Measurements from ENCODE around the gene TRIM41. TPM values are rescaled to one million over a fixed set of nuclear protein-coding genes. Genes with fewer than 3 reads are reported as not detected.

Gene TRIM41
- total and polyA plus RNA-seq, 9 of the 15 experiments (the other 6 are each of a cell fraction or from before 2014, with no cell fraction given), result 1.8 to 47.6 (median 20.9) TPM

- TF ChIP-seq BRF1 (IDR thresholded peaks at IDR 0.05; ENCODE audit: borderline replicate concordance, extremely low read depth, insufficient read length), result no peak
- TF ChIP-seq REST (IDR thresholded peaks at IDR 0.05; ENCODE audit: borderline replicate concordance), result no peak
- TF ChIP-seq REST (CRISPR knock-in tag; IDR thresholded peaks at IDR 0.05; ENCODE audit: low read depth), result no peak
- TF ChIP-seq NCOA1 (IDR thresholded peaks at IDR 0.05; ENCODE audit: low read depth), result 0 out of 2 replicates have a peak, but pooled peaks have one; percentile 10
- no peak for TF ChIP-seq PHF21A (IDR thresholded peaks at IDR 0.05; ENCODE audit: borderline replicate concordance, low read depth)
- peak in 1 of 2 experiments; percentile 32 for TF ChIP-seq AFF1 (IDR thresholded peaks at IDR 0.05; ENCODE audit: low read depth in 1 of 2, partially characterized antibody in 2 of 2)
- peak; percentile 96 for TF ChIP-seq TBP (optimal IDR thresholded peaks at IDR 0.05; ENCODE audit: low read depth, low read length)
- no peak for TF ChIP-seq RBM14 (IDR thresholded peaks at IDR 0.05; ENCODE audit: borderline replicate concordance, insufficient read depth, low read depth, low read length)
- TF ChIP-seq ETV1 (tag; conservative IDR thresholded peaks at IDR 0.05; ENCODE audit: low read depth), result 0 out of 2 replicates have a peak, but pooled peaks have one; percentile 8
- no peak for TF ChIP-seq FOXP4 (CRISPR knock-in tag; IDR thresholded peaks at IDR 0.05; ENCODE audit: borderline replicate concordance)
Measured at GRCh38 chr5:181215997-181216989, 6.8 kb upstream of the TRIM41 start (continued).

Data from K562 (cell line).